GM23338 (cell line): Measurements from ENCODE around the gene BHLHA15. TPM values are rescaled to one million over a fixed set of nuclear protein-coding genes. Genes with fewer than 3 reads are reported as not detected.
A peak's percentile ranks its signal among the peaks of the same experiment; 100 is the strongest.

Source experiments
- ATAC-seq: fragments of 200-7000 bp; cut with Tn5 transposase; 3 replicates; pipeline ENCODE4 v1.9.1; 2020
- DNase-seq: peaks from one replicate; pipeline ENCODE4 v3.0.0-alpha.2; 2015; ENCODE audit warnings: low spot score
- H2AFZ ChIP-seq: fragments of 200-600 bp; sonication (generic); 2 replicates; pipeline ENCODE4 v1.8.0; 2016; ENCODE audit warnings: antibody characterized with exemption, mild to moderate bottlenecking, moderate library complexity
- H3F3A ChIP-seq: fragments of 200-600 bp; sonication (generic); replicated peaks from 2 replicates; pipeline ENCODE4 v1.8.0; 2017; ENCODE audit warnings: antibody characterized with exemption, mixed run types, low read depth
- H3K27ac ChIP-seq: fragments of 200-600 bp; sonication (generic); 2 replicates; pipeline ENCODE4 v1.6.1; 2016; ENCODE audit warnings: low read depth
- H3K27me3 ChIP-seq: fragments of 200-600 bp; sonication (generic); 2 replicates; pipeline ENCODE4 v1.8.0; 2016; ENCODE audit warnings: mild to moderate bottlenecking, mixed run types, moderate library complexity; ENCODE audit not compliant: insufficient read depth
- H3K36me3 ChIP-seq: fragments of 200-600 bp; sonication (generic); 2 replicates; pipeline ENCODE4 v1.8.0; 2016; ENCODE audit warnings: mild to moderate bottlenecking; ENCODE audit not compliant: insufficient read depth
- H3K4me1 ChIP-seq: fragments of 200-600 bp; sonication (generic); 2 replicates; pipeline ENCODE4 v1.8.0; 2016; ENCODE audit warnings: mild to moderate bottlenecking, moderate library complexity; ENCODE audit not compliant: insufficient read depth
- H3K4me2 ChIP-seq: fragments of 200-600 bp; sonication (generic); 2 replicates; pipeline ENCODE4 v1.7.1; 2017; ENCODE audit warnings: mixed run types
- H3K4me3 ChIP-seq: fragments of 200-600 bp; sonication (generic); 2 replicates; pipeline ENCODE4 v1.6.1; 2016; ENCODE audit warnings: mixed run types
- H3K79me2 ChIP-seq: fragments of 200-600 bp; sonication (generic); replicated peaks from 2 replicates; pipeline ENCODE4 v1.8.0; 2017; ENCODE audit warnings: mild to moderate bottlenecking; ENCODE audit not compliant: insufficient read depth
- H3K9me2 ChIP-seq: fragments of 200-600 bp; sonication (generic); 2 replicates; pipeline ENCODE4 v1.8.0; 2017; ENCODE audit not compliant: insufficient read depth
- H4K20me1 ChIP-seq: fragments of 200-600 bp; sonication (generic); replicated peaks from 2 replicates; pipeline ENCODE4 v1.8.0; 2017; ENCODE audit warnings: mild to moderate bottlenecking; ENCODE audit not compliant: insufficient read depth
- H3K27ac Mint-ChIP-seq: 2 replicates; pipeline ENCODE4 v1.8.0; 2020; ENCODE audit warnings: inconsistent platforms, mild to moderate bottlenecking, moderate library complexity, mixed read lengths
- H3K27me3 Mint-ChIP-seq: 3 replicates; pipeline ENCODE4 v1.8.0; 2022; ENCODE audit warnings: low read depth, mild to moderate bottlenecking, moderate library complexity, mixed read lengths, inconsistent platforms; ENCODE audit not compliant: insufficient read depth, poor library complexity
- H3K36me3 Mint-ChIP-seq: 3 replicates; pipeline ENCODE4 v1.8.0; 2021; ENCODE audit warnings: low read depth, mild to moderate bottlenecking, inconsistent platforms, moderate library complexity, mixed read lengths
- H3K4me1 Mint-ChIP-seq: 3 replicates; pipeline ENCODE4 v1.8.0; 2020; ENCODE audit warnings: mild to moderate bottlenecking, inconsistent platforms, mixed read lengths
- H3K4me3 Mint-ChIP-seq: 3 replicates; pipeline ENCODE4 v1.8.0; 2021; ENCODE audit warnings: moderate library complexity, mild to moderate bottlenecking, inconsistent platforms, mixed read lengths
- H3K9me3 Mint-ChIP-seq: 3 replicates; pipeline ENCODE4 v1.8.0; 2020; ENCODE audit warnings: moderate library complexity, mild to moderate bottlenecking, inconsistent platforms, mixed read lengths
- CREB1 ChIP-seq: fragments of 250-450 bp; sonication (Bioruptor Pico); IDR thresholded peaks from 2 replicates; pipeline ENCODE4 v1.5.0; 2020; ENCODE audit warnings: low read depth, mild to moderate bottlenecking, moderate library complexity
- EZH2 ChIP-seq: fragments of 200-600 bp; sonication (generic); IDR thresholded peaks from one replicate; pipeline ENCODE4 v1.8.0; 2017; ENCODE audit warnings: antibody characterized with exemption, mild to moderate bottlenecking, low read depth; ENCODE audit not compliant: unreplicated experiment
- JUNB ChIP-seq: IDR thresholded peaks from one replicate; pipeline ENCODE4 v1.6.1; 2016; ENCODE audit warnings: antibody characterized with exemption; ENCODE audit not compliant: unreplicated experiment
- NANOG ChIP-seq: IDR thresholded peaks from 2 replicates; pipeline ENCODE4 v1.6.1; 2016; ENCODE audit warnings: antibody characterized with exemption, borderline replicate concordance
- POLR2AphosphoS5 ChIP-seq: IDR thresholded peaks from 2 replicates; pipeline ENCODE4 v1.6.1; 2016; ENCODE audit warnings: antibody characterized with exemption, low read depth
- STAT1 ChIP-seq: IDR thresholded peaks from one replicate; pipeline ENCODE4 v1.6.1; 2016; ENCODE audit warnings: antibody characterized with exemption; ENCODE audit not compliant: unreplicated experiment
- ZNF114 ChIP-seq: fragments of 250-450 bp; sonication (Bioruptor Pico); IDR thresholded peaks from 2 replicates; pipeline ENCODE4 v1.5.0; 2020; ENCODE audit warnings: mild to moderate bottlenecking, moderate library complexity
- ZNF331 ChIP-seq: fragments of 250-450 bp; sonication (Bioruptor Pico); IDR thresholded peaks from 2 replicates; pipeline ENCODE4 v1.5.0; 2020; ENCODE audit warnings: low read depth, mild to moderate bottlenecking, moderate library complexity
- polyA plus RNA-seq: library from polyadenylated mRNA; unstranded; fragments of >200 nt; fragmentation: Nextera tagmentation; extraction: Ambion mirVana; gene quantifications from 2 replicates; pipeline ENCODE4 v1.2.1, GENCODE V29; 2016
- total RNA-seq: library from RNA; depleted of rRNA; stranded (reverse); fragments of >200 nt; shearing (Covaris generic); gene quantifications from 2 replicates; pipeline ENCODE4 v1.2.3, GENCODE V29; 2014
- TF ChIP-seq, protein P1 (sequence below): IDR thresholded peaks from one replicate; pipeline ENCODE4 v1.6.1; 2018; ENCODE audit warnings: antibody characterized with exemption; ENCODE audit not compliant: unreplicated experiment
- TF ChIP-seq, protein P2 (sequence below): fragments of 250-450 bp; sonication (Bioruptor Pico); IDR thresholded peaks from 2 replicates; pipeline ENCODE4 v1.5.0; 2020; ENCODE audit warnings: mild to moderate bottlenecking, moderate library complexity

BHLHA15 gene
- total and polyA plus RNA-seq, 2 experiments from 2014 or later: 1.4 to 8.3 TPM

DNA sequence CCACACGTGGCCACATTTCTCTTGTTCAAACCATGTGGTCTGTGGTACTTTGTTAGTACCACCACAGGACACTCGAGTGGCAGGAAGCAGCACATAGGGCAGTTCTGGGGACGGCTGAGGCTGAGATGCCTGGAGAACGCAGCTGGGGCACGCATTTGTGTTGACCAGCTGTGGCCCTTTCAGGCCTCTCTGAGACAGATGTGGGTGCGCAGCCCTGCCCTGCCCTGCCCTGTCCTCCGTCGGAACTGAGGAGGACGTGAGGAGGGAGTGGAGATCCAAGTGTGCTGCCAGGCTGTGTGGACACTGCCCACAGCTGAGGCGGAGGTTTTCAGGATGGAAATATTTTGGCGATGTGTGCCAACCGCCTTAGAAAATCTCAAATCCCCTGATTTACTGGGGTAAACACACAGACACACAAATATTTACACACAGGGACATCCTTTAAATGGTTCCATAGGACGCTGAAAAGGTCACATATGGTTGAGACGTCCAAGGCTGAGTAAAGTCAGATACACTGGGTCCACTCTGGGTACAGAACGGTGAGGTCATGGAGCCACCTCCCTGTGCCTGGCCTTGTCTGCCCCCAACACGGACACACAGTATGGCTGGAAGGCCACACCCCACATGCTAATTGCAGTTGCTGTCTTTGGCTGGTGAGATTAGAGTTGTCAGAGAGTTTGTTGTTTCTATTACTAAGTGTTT, 14.8 kb downstream of the BHLHA15 start (continued):
- TF ChIP-seq, protein P1, sequence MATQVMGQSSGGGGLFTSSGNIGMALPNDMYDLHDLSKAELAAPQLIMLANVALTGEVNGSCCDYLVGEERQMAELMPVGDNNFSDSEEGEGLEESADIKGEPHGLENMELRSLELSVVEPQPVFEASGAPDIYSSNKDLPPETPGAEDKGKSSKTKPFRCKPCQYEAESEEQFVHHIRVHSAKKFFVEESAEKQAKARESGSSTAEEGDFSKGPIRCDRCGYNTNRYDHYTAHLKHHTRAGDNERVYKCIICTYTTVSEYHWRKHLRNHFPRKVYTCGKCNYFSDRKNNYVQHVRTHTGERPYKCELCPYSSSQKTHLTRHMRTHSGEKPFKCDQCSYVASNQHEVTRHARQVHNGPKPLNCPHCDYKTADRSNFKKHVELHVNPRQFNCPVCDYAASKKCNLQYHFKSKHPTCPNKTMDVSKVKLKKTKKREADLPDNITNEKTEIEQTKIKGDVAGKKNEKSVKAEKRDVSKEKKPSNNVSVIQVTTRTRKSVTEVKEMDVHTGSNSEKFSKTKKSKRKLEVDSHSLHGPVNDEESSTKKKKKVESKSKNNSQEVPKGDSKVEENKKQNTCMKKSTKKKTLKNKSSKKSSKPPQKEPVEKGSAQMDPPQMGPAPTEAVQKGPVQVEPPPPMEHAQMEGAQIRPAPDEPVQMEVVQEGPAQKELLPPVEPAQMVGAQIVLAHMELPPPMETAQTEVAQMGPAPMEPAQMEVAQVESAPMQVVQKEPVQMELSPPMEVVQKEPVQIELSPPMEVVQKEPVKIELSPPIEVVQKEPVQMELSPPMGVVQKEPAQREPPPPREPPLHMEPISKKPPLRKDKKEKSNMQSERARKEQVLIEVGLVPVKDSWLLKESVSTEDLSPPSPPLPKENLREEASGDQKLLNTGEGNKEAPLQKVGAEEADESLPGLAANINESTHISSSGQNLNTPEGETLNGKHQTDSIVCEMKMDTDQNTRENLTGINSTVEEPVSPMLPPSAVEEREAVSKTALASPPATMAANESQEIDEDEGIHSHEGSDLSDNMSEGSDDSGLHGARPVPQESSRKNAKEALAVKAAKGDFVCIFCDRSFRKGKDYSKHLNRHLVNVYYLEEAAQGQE: no peak
- TF ChIP-seq ZNF331 (CRISPR knock-in tag) (no peak), POLR2AphosphoS5 (no peak), NANOG (no peak), CREB1 (no peak), JUNB (no peak)

- Histone ChIP-seq H3K4me2 (no peak overlapping the region), H3K79me2 (no peaks in the 10 kb centered on the region), H4K20me1 (no peaks in the 10 kb centered on the region), H3K27ac (no peak overlapping the region), H3K36me3 (no peaks in the 10 kb centered on the region), H3K27me3 (no peaks in the 10 kb centered on the region), H3F3A (no peaks in the 10 kb centered on the region), H2AFZ (no peak overlapping the region), H3K4me1 (no peaks in the 10 kb centered on the region), H3K4me3 (no peak overlapping the region), H3K9me2 (no peaks in the 10 kb centered on the region)
- H3K9me3 Mint-ChIP-seq: no peaks in the 10 kb centered on the region
- no peaks in the 10 kb centered on the region for H3K4me1 Mint-ChIP-seq
- H3K27ac Mint-ChIP-seq: peak overlapping the region; percentile 67; the same call in 1 of the 2 replicates
- H3K36me3 Mint-ChIP-seq: no peaks in the 10 kb centered on the region
- ATAC-seq (no peak), DNase-seq (no peak)
- H3K4me3 Mint-ChIP-seq: no peak overlapping the region
- peaks cover 10% of the 10 kb centered on the region for H3K27me3 Mint-ChIP-seq
- no peak for TF ChIP-seq POLR2AphosphoS5
- no peak for TF ChIP-seq EZH2
- TF ChIP-seq STAT1: no peak
- TF ChIP-seq, protein P2, sequence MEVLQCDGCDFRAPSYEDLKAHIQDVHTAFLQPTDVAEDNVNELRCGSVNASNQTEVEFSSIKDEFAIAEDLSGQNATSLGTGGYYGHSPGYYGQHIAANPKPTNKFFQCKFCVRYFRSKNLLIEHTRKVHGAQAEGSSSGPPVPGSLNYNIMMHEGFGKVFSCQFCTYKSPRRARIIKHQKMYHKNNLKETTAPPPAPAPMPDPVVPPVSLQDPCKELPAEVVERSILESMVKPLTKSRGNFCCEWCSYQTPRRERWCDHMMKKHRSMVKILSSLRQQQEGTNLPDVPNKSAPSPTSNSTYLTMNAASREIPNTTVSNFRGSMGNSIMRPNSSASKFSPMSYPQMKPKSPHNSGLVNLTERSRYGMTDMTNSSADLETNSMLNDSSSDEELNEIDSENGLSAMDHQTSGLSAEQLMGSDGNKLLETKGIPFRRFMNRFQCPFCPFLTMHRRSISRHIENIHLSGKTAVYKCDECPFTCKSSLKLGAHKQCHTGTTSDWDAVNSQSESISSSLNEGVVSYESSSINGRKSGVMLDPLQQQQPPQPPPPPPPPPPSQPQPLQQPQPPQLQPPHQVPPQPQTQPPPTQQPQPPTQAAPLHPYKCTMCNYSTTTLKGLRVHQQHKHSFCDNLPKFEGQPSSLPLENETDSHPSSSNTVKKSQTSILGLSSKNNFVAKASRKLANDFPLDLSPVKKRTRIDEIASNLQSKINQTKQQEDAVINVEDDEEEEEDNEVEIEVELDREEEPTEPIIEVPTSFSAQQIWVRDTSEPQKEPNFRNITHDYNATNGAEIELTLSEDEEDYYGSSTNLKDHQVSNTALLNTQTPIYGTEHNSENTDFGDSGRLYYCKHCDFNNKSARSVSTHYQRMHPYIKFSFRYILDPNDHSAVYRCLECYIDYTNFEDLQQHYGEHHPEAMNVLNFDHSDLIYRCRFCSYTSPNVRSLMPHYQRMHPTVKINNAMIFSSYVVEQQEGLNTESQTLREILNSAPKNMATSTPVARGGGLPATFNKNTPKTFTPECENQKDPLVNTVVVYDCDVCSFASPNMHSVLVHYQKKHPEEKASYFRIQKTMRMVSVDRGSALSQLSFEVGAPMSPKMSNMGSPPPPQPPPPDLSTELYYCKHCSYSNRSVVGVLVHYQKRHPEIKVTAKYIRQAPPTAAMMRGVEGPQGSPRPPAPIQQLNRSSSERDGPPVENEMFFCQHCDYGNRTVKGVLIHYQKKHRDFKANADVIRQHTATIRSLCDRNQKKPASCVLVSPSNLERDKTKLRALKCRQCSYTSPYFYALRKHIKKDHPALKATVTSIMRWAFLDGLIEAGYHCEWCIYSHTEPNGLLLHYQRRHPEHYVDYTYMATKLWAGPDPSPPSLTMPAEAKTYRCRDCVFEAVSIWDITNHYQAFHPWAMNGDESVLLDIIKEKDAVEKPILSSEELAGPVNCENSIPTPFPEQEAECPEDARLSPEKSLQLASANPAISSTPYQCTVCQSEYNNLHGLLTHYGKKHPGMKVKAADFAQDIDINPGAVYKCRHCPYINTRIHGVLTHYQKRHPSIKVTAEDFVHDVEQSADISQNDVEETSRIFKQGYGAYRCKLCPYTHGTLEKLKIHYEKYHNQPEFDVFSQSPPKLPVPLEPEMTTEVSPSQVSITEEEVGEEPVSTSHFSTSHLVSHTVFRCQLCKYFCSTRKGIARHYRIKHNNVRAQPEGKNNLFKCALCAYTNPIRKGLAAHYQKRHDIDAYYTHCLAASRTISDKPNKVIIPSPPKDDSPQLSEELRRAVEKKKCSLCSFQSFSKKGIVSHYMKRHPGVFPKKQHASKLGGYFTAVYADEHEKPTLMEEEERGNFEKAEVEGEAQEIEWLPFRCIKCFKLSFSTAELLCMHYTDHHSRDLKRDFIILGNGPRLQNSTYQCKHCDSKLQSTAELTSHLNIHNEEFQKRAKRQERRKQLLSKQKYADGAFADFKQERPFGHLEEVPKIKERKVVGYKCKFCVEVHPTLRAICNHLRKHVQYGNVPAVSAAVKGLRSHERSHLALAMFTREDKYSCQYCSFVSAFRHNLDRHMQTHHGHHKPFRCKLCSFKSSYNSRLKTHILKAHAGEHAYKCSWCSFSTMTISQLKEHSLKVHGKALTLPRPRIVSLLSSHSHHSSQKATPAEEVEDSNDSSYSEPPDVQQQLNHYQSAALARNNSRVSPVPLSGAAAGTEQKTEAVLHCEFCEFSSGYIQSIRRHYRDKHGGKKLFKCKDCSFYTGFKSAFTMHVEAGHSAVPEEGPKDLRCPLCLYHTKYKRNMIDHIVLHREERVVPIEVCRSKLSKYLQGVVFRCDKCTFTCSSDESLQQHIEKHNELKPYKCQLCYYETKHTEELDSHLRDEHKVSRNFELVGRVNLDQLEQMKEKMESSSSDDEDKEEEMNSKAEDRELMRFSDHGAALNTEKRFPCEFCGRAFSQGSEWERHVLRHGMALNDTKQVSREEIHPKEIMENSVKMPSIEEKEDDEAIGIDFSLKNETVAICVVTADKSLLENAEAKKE (CRISPR knock-in tag): no peak
- TF ChIP-seq, protein P1: no peak
- TF ChIP-seq ZNF114 (CRISPR knock-in tag): no peak
- no peak for TF ChIP-seq NANOG
- no peak for TF ChIP-seq JUNB
- TF ChIP-seq ZNF331 (CRISPR knock-in tag): no peak
Measured at GRCh38 chr7:98227939-98228338, 16.7 kb downstream of the BHLHA15 start.
